H1 (cell line): ENCODE results near the gene WDR37.

ENCODE experiments used
- KDM1A ChIP-seq: fragments of 200-600, 300-600 bp; sonication (generic); IDR thresholded peaks from 2 replicates; pipeline ENCODE4 v1.7.1; 2016; ENCODE audit warnings: mild to moderate bottlenecking, low read length, borderline replicate concordance
- KDM5A ChIP-seq: fragments of 200-600 bp; IDR thresholded peaks from 2 replicates; pipeline ENCODE4 v1.7.1; 2012; ENCODE audit warnings: mild to moderate bottlenecking, low read length, inconsistent platforms, mixed read lengths
- SP2 ChIP-seq: IDR thresholded peaks from 2 replicates; pipeline ENCODE4 v1.6.1; 2012; ENCODE audit warnings: mild to moderate bottlenecking, low read length, inconsistent platforms
- TBP ChIP-seq: IDR thresholded peaks from 2 replicates; pipeline ENCODE4 v1.6.1; 2011; ENCODE audit warnings: low read depth, low read length, improper control_type of control experiment
- TEAD4 ChIP-seq: IDR thresholded peaks from 2 replicates; pipeline ENCODE4 v1.6.1; 2012; ENCODE audit warnings: low read depth, low read length, inconsistent platforms, mixed read lengths
- TF ChIP-seq, protein P1 (sequence below), 3 experiments: IDR thresholded peaks; 1 replicate in 2 of 3; 2 replicates in 1 of 3; pipeline versions ENCODE4 v1.5.1 to v1.6.1; 2011; ENCODE audit warnings: low read length in 3 of 3, mild to moderate bottlenecking in 3 of 3, inconsistent platforms in 2 of 3, low read depth in 1 of 3, moderate library complexity in 1 of 3; ENCODE audit not compliant: insufficient read depth in 1 of 3; ENCODE audit errors: control extremely low read depth in 1 of 3

DNA sequence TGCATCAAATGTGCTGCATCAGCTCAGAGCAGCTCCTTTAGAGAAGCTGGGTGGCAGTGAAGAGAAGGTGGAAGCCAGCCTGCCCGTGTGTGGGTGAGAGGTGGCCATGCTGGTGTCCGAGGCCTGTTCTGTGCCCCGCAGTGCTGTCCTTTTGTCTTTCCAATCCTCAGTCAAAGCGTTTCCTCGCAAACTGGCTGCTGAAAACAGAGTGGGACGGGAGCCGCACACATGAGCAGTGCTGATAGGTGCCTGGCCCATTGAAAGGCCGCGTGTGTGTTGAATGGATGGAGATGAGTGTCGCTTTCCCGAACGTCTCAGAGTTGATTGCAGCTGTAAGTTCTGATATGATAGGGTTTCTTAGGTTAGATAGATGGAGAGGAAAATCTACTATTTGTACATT is 39.3 kb downstream of the WDR37 start:
- no peak for TF ChIP-seq SP2
- TF ChIP-seq, protein P1, sequence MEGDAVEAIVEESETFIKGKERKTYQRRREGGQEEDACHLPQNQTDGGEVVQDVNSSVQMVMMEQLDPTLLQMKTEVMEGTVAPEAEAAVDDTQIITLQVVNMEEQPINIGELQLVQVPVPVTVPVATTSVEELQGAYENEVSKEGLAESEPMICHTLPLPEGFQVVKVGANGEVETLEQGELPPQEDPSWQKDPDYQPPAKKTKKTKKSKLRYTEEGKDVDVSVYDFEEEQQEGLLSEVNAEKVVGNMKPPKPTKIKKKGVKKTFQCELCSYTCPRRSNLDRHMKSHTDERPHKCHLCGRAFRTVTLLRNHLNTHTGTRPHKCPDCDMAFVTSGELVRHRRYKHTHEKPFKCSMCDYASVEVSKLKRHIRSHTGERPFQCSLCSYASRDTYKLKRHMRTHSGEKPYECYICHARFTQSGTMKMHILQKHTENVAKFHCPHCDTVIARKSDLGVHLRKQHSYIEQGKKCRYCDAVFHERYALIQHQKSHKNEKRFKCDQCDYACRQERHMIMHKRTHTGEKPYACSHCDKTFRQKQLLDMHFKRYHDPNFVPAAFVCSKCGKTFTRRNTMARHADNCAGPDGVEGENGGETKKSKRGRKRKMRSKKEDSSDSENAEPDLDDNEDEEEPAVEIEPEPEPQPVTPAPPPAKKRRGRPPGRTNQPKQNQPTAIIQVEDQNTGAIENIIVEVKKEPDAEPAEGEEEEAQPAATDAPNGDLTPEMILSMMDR (IDR thresholded peaks at IDR 0.05; ENCODE audit: control extremely low read depth in 1 of 3, insufficient read depth in 1 of 3, low read depth in 1 of 3, low read length in 3 of 3): no peak
- no peak for TF ChIP-seq KDM1A
- no peak for TF ChIP-seq TEAD4
- no peak for TF ChIP-seq TBP
- no peak for TF ChIP-seq KDM5A
